HepG2 (cell line): ENCODE results near the gene USF2. TPM values are rescaled to one million over a fixed set of nuclear protein-coding genes. Genes with fewer than 3 reads are reported as not detected.

ENCODE experiments used
- ATF7 ChIP-seq, 2 experiments: fragments of 450-650 bp in 1 of 2; sonication (generic) in 1 of 2; formaldehyde crosslinking in 1 of 2; IDR thresholded peaks; 2 replicates each; pipeline versions ENCODE4 v1.4.0 to v1.6.1; 2016 to 2020; ENCODE audit warnings: antibody characterized with exemption in 1 of 2, mild to moderate bottlenecking in 1 of 2, missing genetic modification reagents in 1 of 2
- ATRX ChIP-seq: sonication (generic); formaldehyde crosslinking; IDR thresholded peaks from 2 replicates; pipeline ENCODE4 v1.4.0; 2020; ENCODE audit warnings: missing genetic modification reagents, borderline replicate concordance
- GATA4 ChIP-seq: sonication (generic); IDR thresholded peaks from 2 replicates; pipeline ENCODE4 v1.6.1; 2016; ENCODE audit warnings: antibody characterized with exemption, low read depth, borderline replicate concordance
- HNF4G ChIP-seq, 2 experiments: sonication (generic) in 1 of 2; formaldehyde crosslinking in 1 of 2; IDR thresholded peaks; 2 replicates each; pipeline versions ENCODE4 v1.4.0 to v1.6.1; 2011 to 2020; ENCODE audit warnings: borderline replicate concordance in 2 of 2, low read depth in 2 of 2, mild to moderate bottlenecking in 2 of 2, low read length in 1 of 2, missing genetic modification reagents in 1 of 2, moderate library complexity in 1 of 2
- IKZF4 ChIP-seq: sonication (generic); formaldehyde crosslinking; IDR thresholded peaks from 2 replicates; pipeline ENCODE4 v1.5.1; 2020; ENCODE audit warnings: borderline replicate concordance, mild to moderate bottlenecking, low read depth, missing genetic modification reagents; ENCODE audit errors: not compliant biosample characterization
- KAT8 ChIP-seq: IDR thresholded peaks from 2 replicates; pipeline ENCODE4 v1.6.1; 2016; ENCODE audit warnings: missing genetic modification reagents, missing compliant biosample characterization
- MEIS1 ChIP-seq: sonication (generic); formaldehyde crosslinking; IDR thresholded peaks from 2 replicates; pipeline ENCODE4 v1.9.0; 2021; ENCODE audit warnings: mild to moderate bottlenecking, missing genetic modification reagents, moderate library complexity, borderline replicate concordance
- MTA1 ChIP-seq: sonication (generic); formaldehyde crosslinking; IDR thresholded peaks from 2 replicates; pipeline ENCODE4 v1.4.0; 2020; ENCODE audit warnings: missing genetic modification reagents, mild to moderate bottlenecking, borderline replicate concordance
- SOX13 ChIP-seq, 3 experiments: fragments of 450-650 bp in 1 of 3; sonication (generic) in 1 of 3; formaldehyde crosslinking in 1 of 3; IDR thresholded peaks in 2 of 3; conservative IDR thresholded peaks in 1 of 3; 2 replicates each; pipeline versions ENCODE4 v1.5.0 to v1.6.1; 2016 to 2020; ENCODE audit warnings: antibody characterized with exemption in 1 of 3, mild to moderate bottlenecking in 1 of 3, missing compliant biosample characterization in 1 of 3, missing genetic modification reagents in 1 of 3, moderate library complexity in 1 of 3
- SP2 ChIP-seq: sonication (generic); formaldehyde crosslinking; IDR thresholded peaks from 2 replicates; pipeline ENCODE4 v1.5.1; 2020; ENCODE audit warnings: mild to moderate bottlenecking, missing genetic modification reagents
- ZBTB38 ChIP-seq: sonication (generic); formaldehyde crosslinking; IDR thresholded peaks from 2 replicates; pipeline ENCODE4 v1.5.1; 2020; ENCODE audit warnings: mild to moderate bottlenecking, missing genetic modification reagents
- ZEB1 ChIP-seq: IDR thresholded peaks from 2 replicates; pipeline ENCODE4 v1.6.1; 2012; ENCODE audit warnings: mild to moderate bottlenecking, low read depth, inconsistent platforms; ENCODE audit not compliant: insufficient replicate concordance
- ZNF12 ChIP-seq: sonication (generic); formaldehyde crosslinking; IDR thresholded peaks from 2 replicates; pipeline ENCODE4 v1.5.0; 2020; ENCODE audit warnings: missing genetic modification reagents
- ZNF121 ChIP-seq: sonication (generic); formaldehyde crosslinking; IDR thresholded peaks from 2 replicates; pipeline ENCODE4 v1.5.0; 2020; ENCODE audit warnings: mild to moderate bottlenecking, missing genetic modification reagents
- ZNF235 ChIP-seq: sonication (generic); formaldehyde crosslinking; IDR thresholded peaks from 2 replicates; pipeline ENCODE4 v1.8.1; 2023; ENCODE audit warnings: mild to moderate bottlenecking, missing genetic modification reagents, borderline replicate concordance
- ZNF672 ChIP-seq: sonication (generic); formaldehyde crosslinking; IDR thresholded peaks from 2 replicates; pipeline ENCODE4 v1.8.1; 2022; ENCODE audit warnings: missing genetic modification reagents
- ZNF747 ChIP-seq: sonication (generic); formaldehyde crosslinking; IDR thresholded peaks from 2 replicates; pipeline ENCODE4 v1.8.1; 2023; ENCODE audit warnings: missing genetic modification reagents, mild to moderate bottlenecking, borderline replicate concordance
- polyA plus RNA-seq, 8 experiments: library from polyadenylated mRNA; depleted of rRNA in 3 of 8; stranded (reverse) in 7 of 8; unstranded in 1 of 8; fragments of >200 nt; fragmentation: Illumina TruSeq in 4 of 8; extraction: Trizol in 4 of 8; gene quantifications; 2 replicates each; pipeline versions ENCODE4 v1.2.1 to v1.2.3, GENCODE V29; 2011 to 2016; ENCODE audit warnings: low read depth in 4 of 8, missing spikeins in 1 of 8, mixed read lengths in 1 of 8; ENCODE audit not compliant: insufficient read depth in 1 of 8
- total RNA-seq, 5 experiments: library from RNA; depleted of rRNA; stranded (reverse); fragments of >200 nt; fragmentation: Illumina TruSeq; extraction: Trizol; gene quantifications; 2 replicates each; pipeline ENCODE4 v1.2.3, GENCODE V29; 2016; ENCODE audit warnings: low read depth in 1 of 5
- TF ChIP-seq, protein P1 (sequence below): IDR thresholded peaks from 2 replicates; pipeline ENCODE4 v1.6.1; 2016; ENCODE audit warnings: missing compliant biosample characterization, missing genetic modification reagents, borderline replicate concordance
- TF ChIP-seq, protein P2 (sequence below): sonication (generic); formaldehyde crosslinking; IDR thresholded peaks from 2 replicates; pipeline ENCODE4 v1.8.0; 2022; ENCODE audit warnings: mild to moderate bottlenecking, missing genetic modification reagents, moderate library complexity
- TF ChIP-seq, protein P3 (sequence below), 2 experiments: sonication (generic) in 1 of 2; formaldehyde crosslinking in 1 of 2; IDR thresholded peaks; 2 replicates each; pipeline versions ENCODE4 v1.4.0 to v1.6.1; 2016 to 2020; ENCODE audit warnings: borderline replicate concordance in 1 of 2, low read depth in 1 of 2, mild to moderate bottlenecking in 1 of 2, missing genetic modification reagents in 1 of 2

The USF2 gene
- total and polyA plus RNA-seq, 2 of the 13 experiments (the other 11 are each of a cell fraction or from before 2014, with no cell fraction given), result 54.9 to 106 TPM

GRCh38 chr19:35248310-35249145, 20.2 kb upstream of the USF2 start, which contains the start of gene LSR (continued):
- TF ChIP-seq ATRX, result no peak
- peak; percentile 88 for TF ChIP-seq GATA4
- peak; percentile 50; the same call in 1 of the 2 replicates for TF ChIP-seq ZNF121 (CRISPR knock-in tag)
- peak; percentile 90 for TF ChIP-seq ATF7 (IDR thresholded peaks at IDR 0.05)
- no peak; the same call in 1 of the 2 replicates for TF ChIP-seq ATF7 (CRISPR knock-in tag; IDR thresholded peaks at IDR 0.05)
- TF ChIP-seq ZNF747 (CRISPR knock-in tag), result peak; percentile 69
- TF ChIP-seq ZNF672 (CRISPR knock-in tag), result peak; percentile 57; the same call in 1 of the 2 replicates
- TF ChIP-seq MTA1 (CRISPR knock-in tag), result peak; percentile 78; the same call in 1 of the 2 replicates
- peak; percentile 25; the same call in 1 of the 2 replicates for TF ChIP-seq HNF4G (IDR thresholded peaks at IDR 0.05; ENCODE audit: borderline replicate concordance, low read depth, low read length)
- TF ChIP-seq HNF4G (CRISPR knock-in tag; IDR thresholded peaks at IDR 0.05; ENCODE audit: borderline replicate concordance, low read depth), result peak; percentile 65; the same call in 1 of the 2 replicates
- TF ChIP-seq IKZF4 (CRISPR knock-in tag), result peak; percentile 48
- TF ChIP-seq, protein P1, sequence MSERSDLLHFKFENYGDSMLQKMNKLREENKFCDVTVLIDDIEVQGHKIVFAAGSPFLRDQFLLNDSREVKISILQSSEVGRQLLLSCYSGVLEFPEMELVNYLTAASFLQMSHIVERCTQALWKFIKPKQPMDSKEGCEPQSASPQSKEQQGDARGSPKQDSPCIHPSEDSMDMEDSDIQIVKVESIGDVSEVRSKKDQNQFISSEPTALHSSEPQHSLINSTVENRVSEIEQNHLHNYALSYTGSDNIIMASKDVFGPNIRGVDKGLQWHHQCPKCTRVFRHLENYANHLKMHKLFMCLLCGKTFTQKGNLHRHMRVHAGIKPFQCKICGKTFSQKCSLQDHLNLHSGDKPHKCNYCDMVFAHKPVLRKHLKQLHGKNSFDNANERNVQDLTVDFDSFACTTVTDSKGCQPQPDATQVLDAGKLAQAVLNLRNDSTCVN (CRISPR knock-in tag), result peak; percentile 53; the same call in 1 of the 2 replicates
- peak; percentile 81; the same call in 1 of the 2 replicates for TF ChIP-seq ZBTB38 (CRISPR knock-in tag)
- peak; percentile 94 for TF ChIP-seq ZNF235 (CRISPR knock-in tag)
- peak; percentile 33 for TF ChIP-seq SP2 (CRISPR knock-in tag)
- TF ChIP-seq, protein P2, sequence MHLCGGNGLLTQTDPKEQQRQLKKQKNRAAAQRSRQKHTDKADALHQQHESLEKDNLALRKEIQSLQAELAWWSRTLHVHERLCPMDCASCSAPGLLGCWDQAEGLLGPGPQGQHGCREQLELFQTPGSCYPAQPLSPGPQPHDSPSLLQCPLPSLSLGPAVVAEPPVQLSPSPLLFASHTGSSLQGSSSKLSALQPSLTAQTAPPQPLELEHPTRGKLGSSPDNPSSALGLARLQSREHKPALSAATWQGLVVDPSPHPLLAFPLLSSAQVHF, result peak; percentile 56
- peak; percentile 80 for TF ChIP-seq ZNF12 (CRISPR knock-in tag)
- peak; percentile 81 for TF ChIP-seq KAT8 (CRISPR knock-in tag)
- TF ChIP-seq, protein P3, sequence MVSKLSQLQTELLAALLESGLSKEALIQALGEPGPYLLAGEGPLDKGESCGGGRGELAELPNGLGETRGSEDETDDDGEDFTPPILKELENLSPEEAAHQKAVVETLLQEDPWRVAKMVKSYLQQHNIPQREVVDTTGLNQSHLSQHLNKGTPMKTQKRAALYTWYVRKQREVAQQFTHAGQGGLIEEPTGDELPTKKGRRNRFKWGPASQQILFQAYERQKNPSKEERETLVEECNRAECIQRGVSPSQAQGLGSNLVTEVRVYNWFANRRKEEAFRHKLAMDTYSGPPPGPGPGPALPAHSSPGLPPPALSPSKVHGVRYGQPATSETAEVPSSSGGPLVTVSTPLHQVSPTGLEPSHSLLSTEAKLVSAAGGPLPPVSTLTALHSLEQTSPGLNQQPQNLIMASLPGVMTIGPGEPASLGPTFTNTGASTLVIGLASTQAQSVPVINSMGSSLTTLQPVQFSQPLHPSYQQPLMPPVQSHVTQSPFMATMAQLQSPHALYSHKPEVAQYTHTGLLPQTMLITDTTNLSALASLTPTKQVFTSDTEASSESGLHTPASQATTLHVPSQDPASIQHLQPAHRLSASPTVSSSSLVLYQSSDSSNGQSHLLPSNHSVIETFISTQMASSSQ (IDR thresholded peaks at IDR 0.05; ENCODE audit: low read depth), result no peak
- TF ChIP-seq, protein P3 (CRISPR knock-in tag; IDR thresholded peaks at IDR 0.05; ENCODE audit: borderline replicate concordance), result peak; percentile 72; the same call in 1 of the 2 replicates
- 0 out of 2 replicates have a peak, but pooled peaks have one; percentile 43 for TF ChIP-seq MEIS1 (CRISPR knock-in tag)
- TF ChIP-seq SOX13 (IDR thresholded peaks at IDR 0.05), result no peak
- 0 out of 4 replicates have a peak, but pooled peaks of 1 of the 2 experiments have one; percentile 14 for TF ChIP-seq SOX13 (CRISPR knock-in tag; conservative IDR thresholded peaks at IDR 0.05 in 1 of 2, IDR thresholded peaks at IDR 0.05 in 1 of 2)
- peak; percentile 97 for TF ChIP-seq ZEB1
